Brain microvascular endothelial cell (primary cell): ENCODE measurements around the gene LSAMP.

ENCODE experiments used
- DNase-seq: peaks from one replicate; pipeline ENCODE4 v3.0.0-alpha.2; 2020
- H3K27ac ChIP-seq: fragments of 250-450 bp; sonication (Bioruptor Pico); 2 replicates; pipeline ENCODE4 v1.5.1; 2020; ENCODE audit warnings: mild to moderate bottlenecking, moderate library complexity
- H3K27me3 ChIP-seq: fragments of 250-450 bp; sonication (Bioruptor Pico); replicated peaks from 2 replicates; pipeline ENCODE4 v1.5.1; 2020; ENCODE audit warnings: mild to moderate bottlenecking
- H3K36me3 ChIP-seq: fragments of 250-450 bp; sonication (Bioruptor Pico); replicated peaks from 2 replicates; pipeline ENCODE4 v1.5.1; 2020; ENCODE audit warnings: mild to moderate bottlenecking
- H3K4me3 ChIP-seq: 2 replicates; pipeline ENCODE4 v1.5.1; 2011; ENCODE audit warnings: low read depth, mild to moderate bottlenecking, control low read depth, low read length, moderate library complexity
- CTCF ChIP-seq: IDR thresholded peaks from 2 replicates; pipeline ENCODE4 v1.5.1; 2011; ENCODE audit warnings: low read depth, mild to moderate bottlenecking, moderate library complexity, low read length, control low read depth, inconsistent platforms; ENCODE audit errors: missing control alignments
- in situ Hi-C: cut with HindIII; loops from 2 replicates; pipeline ENCODE4 v1.10.0; 2017; ENCODE audit warnings: low sequenced_read_pairs, low pct_ligation_motif_present

LSAMP gene

GRCh38 chr3:116474032-116474780, 28.9 kb upstream of the LSAMP start:
- no peak overlapping the region for H3K27ac ChIP-seq
- in situ Hi-C loops: no loop called here
- DNase-seq: no peak

GRCh38 chr3:116473602-116474001, 28.3 kb upstream of the LSAMP start:
- no peak overlapping the region for H3K27ac ChIP-seq
- no peaks in the 10 kb centered on the region for H3K27me3 ChIP-seq
- in situ Hi-C loops: no loop called here
- H3K4me3 ChIP-seq: no peak overlapping the region
- no peak for TF ChIP-seq CTCF
- H3K36me3 ChIP-seq: no peaks in the 10 kb centered on the region
- peak; percentile 24 for DNase-seq

More at GRCh38 chr3:116474032-116474780, 28.9 kb upstream of the LSAMP start:
- Histone ChIP-seq H3K4me3 (no peak overlapping the region), H3K36me3 (no peaks in the 10 kb centered on the region), H3K27me3 (no peaks in the 10 kb centered on the region)
- no peak for TF ChIP-seq CTCF

GRCh38 chr3:116470605-116471197, 25.4 kb upstream of the LSAMP start:
- no peak for DNase-seq
- no peak overlapping the region for H3K27ac ChIP-seq
- no peak for TF ChIP-seq CTCF
- H3K36me3 ChIP-seq: no peaks in the 10 kb centered on the region
- in situ Hi-C loops: no loop called here
- no peak overlapping the region for H3K4me3 ChIP-seq
- H3K27me3 ChIP-seq: no peaks in the 10 kb centered on the region

GRCh38 chr3:116469546-116469945, 24.3 kb upstream of the LSAMP start:
- Histone ChIP-seq H3K4me3 (no peak overlapping the region), H3K27ac (no peak overlapping the region), H3K36me3 (no peaks in the 10 kb centered on the region), H3K27me3 (no peaks in the 10 kb centered on the region)
- no peak for TF ChIP-seq CTCF
- no peak for DNase-seq
- in situ Hi-C loops: no loop called here

- no peak for DNase-seq
- no peak for TF ChIP-seq CTCF
- in situ Hi-C loops: no loop called here
- Histone ChIP-seq H3K27ac (no peak overlapping the region), H3K4me3 (no peak overlapping the region), H3K27me3 (no peaks in the 10 kb centered on the region), H3K36me3 (no peaks in the 10 kb centered on the region)
These were observed 19.1 kb upstream of the LSAMP start for GRCh38 chr3:116464276-116464798.
